ENCODE data around the gene SLC25A47. TPM values are rescaled to one million over a fixed set of nuclear protein-coding genes. Genes with fewer than 3 reads are reported as not detected.

Gene SLC25A47
- total RNA-seq, 1 donor from 2014 or later, result not detected

GRCh38 chr14:100375266-100375962, 52.3 kb downstream of the SLC25A47 start:
- ATAC-seq, result peak; percentile 73
- no peak for TF ChIP-seq CTCF (IDR thresholded peaks at IDR 0.05)
- no peaks in the 10 kb centered on the region for H3K27me3 ChIP-seq
- peak; percentile 91 for DNase-seq
- peak overlapping the region; percentile 97 for H3K27ac ChIP-seq
- intact Hi-C loops (cut with DNase I), result no loop called here
- H3K9me3 ChIP-seq, result no peaks in the 10 kb centered on the region
- peaks cover 1% of the 10 kb centered on the region for H3K36me3 ChIP-seq
- H3K4me3 ChIP-seq, result peak overlapping the region; percentile 84
- peaks cover 33% of the 10 kb centered on the region for H3K4me1 ChIP-seq

- Histone ChIP-seq H3K4me3 (peak within 1 kb of the TSS; percentile 84), H3K36me3 (peaks cover 2% of the 10 kb centered on the region), H3K27me3 (no peaks in the 10 kb centered on the region), H3K9me3 (no peaks in the 10 kb centered on the region), H3K4me1 (peaks cover 33% of the 10 kb centered on the region), H3K27ac (peak within 1 kb of the TSS; percentile 97)
- no peak for TF ChIP-seq CTCF (IDR thresholded peaks at IDR 0.05)
- ATAC-seq (peak; percentile 94), DNase-seq (peak; percentile 97)
- intact Hi-C loops (cut with DNase I), result no loop called here
Measured at GRCh38 chr14:100375963-100376735, 53.0 kb downstream of the SLC25A47 start, which contains the start of gene WDR25. WDR25 (plus strand) TSS chr14:100376485.

GRCh38 chr14:100376751-100377171, 53.6 kb downstream of the SLC25A47 start:
- TF ChIP-seq CTCF (IDR thresholded peaks at IDR 0.05), result no peak
- Histone ChIP-seq H3K9me3 (no peaks in the 10 kb centered on the region), H3K4me1 (peaks cover 33% of the 10 kb centered on the region), H3K4me3 (peak overlapping the region; percentile 84), H3K27me3 (no peaks in the 10 kb centered on the region), H3K27ac (peak overlapping the region; percentile 97), H3K36me3 (peaks cover 7% of the 10 kb centered on the region)
- intact Hi-C loops (cut with DNase I), result no loop called here
- DNase-seq (no peak), ATAC-seq (no peak)

Small RNA genes within 50 kb of the gene (microRNA-seq; reads per million reads assigned to microRNA genes)
- gene MIR345 (ENCODE audit: borderline microRNAs expressed), result 49.5 reads per million, percentile 56 among the genes with 10 or more reads in this experiment
- not detected for gene MIR6764 (ENCODE audit: borderline microRNAs expressed)

Other genes with a start within 250 kb of the SLC25A47 start
- 1.7 TPM for gene DEGS2, start 163.7 kb upstream of the SLC25A47 start, total RNA-seq
- 69.4 TPM for gene YY1, start 84.2 kb upstream of the SLC25A47 start, total RNA-seq
- 104 TPM for gene SLC25A29, start 16.9 kb upstream of the SLC25A47 start, total RNA-seq
- 7.9 TPM for gene WDR25, start 53.1 kb downstream of the SLC25A47 start, total RNA-seq